ENCODE data around the gene UACA.
"Not testable (repeated sequence)": the region's sequence is repeated elsewhere in the genome, so short reads cannot be mapped to it uniquely, and the experiment has no call there.

Gene UACA

DNA sequence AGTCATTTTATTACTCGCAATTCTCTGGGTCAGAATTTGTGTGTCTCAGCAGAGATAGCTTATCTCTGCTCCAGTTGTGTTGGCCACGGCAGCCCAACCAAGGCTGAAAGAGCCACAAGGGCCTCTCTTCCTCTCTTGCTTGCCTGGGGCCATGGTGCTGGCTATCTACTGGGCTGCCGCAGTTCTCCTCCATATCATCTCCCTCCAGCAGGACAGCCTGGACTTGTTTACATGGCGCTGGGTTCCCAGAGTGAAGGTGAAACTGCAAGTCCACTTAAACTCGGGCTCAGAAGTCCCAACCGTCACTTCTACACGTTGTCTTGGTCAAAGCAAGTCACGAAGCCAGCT lies 134.8 kb downstream of the UACA start:
- no peaks in the 10 kb centered on the region for H3K36me3 ChIP-seq (ENCODE audit: control insufficient read depth, low read depth, low read length)
- no peak overlapping the region for H3K27ac ChIP-seq (ENCODE audit: low read length)
- H3K4me1 ChIP-seq (ENCODE audit: control insufficient read depth, low read depth, low read length) = peaks cover 31% of the 10 kb centered on the region
- no peak overlapping the region for H3K9ac ChIP-seq (ENCODE audit: low read length)
- H3K4me3 ChIP-seq (ENCODE audit: low read length) = no peak overlapping the region
- no peaks in the 10 kb centered on the region for H3K9me3 ChIP-seq (ENCODE audit: control insufficient read depth, low read depth, low read length)
- H3K27me3 ChIP-seq (ENCODE audit: control insufficient read depth, insufficient read depth, low read length) = no peaks in the 10 kb centered on the region

DNA sequence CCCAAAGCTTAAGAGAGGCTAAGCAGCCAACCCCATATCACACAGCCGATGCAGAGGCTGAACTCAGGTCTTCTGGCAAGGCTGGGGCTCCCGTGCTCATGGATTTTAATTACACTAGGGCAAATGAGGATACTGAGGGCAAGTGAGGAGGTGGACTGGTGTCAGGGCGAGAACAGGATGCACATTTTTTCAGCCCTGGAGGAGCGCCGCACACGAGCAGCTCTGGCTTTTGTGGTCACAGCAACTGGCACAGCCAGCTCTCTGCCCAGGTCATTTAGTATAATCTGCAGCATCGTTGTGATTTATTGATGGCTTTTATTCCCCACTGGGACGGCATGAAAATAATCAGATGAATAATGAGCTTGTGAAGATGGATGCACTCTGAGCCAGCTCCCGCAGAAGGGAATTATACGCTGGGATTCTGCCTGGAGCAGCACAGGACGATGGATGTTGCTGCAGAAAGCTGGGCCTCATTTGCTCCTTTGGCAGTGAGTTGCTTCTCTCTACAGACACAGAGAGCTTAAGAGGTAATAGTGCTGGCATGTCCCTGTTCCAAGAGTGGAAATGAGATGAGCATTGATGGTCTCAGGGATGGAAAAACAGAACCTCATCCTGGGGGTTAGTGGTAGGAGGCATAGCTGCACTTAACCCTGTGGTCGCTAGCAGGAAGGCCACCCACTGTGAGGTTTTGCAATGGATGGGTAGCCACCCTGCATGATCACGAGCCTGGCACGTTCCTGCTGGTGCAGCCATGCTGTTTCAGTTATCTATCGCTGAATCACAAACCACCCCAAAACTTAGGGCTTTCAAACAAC lies 135.4 kb downstream of the UACA start:
- Histone ChIP-seq H3K9ac (ENCODE audit: low read length) (no peak overlapping the region), H3K27me3 (ENCODE audit: control insufficient read depth, insufficient read depth, low read length) (no peaks in the 10 kb centered on the region), H3K4me1 (ENCODE audit: control insufficient read depth, low read depth, low read length) (peaks cover 26% of the 10 kb centered on the region), H3K36me3 (ENCODE audit: control insufficient read depth, low read depth, low read length) (no peaks in the 10 kb centered on the region), H3K9me3 (ENCODE audit: control insufficient read depth, low read depth, low read length) (no peaks in the 10 kb centered on the region), H3K4me3 (ENCODE audit: low read length) (no peak overlapping the region), H3K27ac (ENCODE audit: low read length) (no peak overlapping the region)

DNA sequence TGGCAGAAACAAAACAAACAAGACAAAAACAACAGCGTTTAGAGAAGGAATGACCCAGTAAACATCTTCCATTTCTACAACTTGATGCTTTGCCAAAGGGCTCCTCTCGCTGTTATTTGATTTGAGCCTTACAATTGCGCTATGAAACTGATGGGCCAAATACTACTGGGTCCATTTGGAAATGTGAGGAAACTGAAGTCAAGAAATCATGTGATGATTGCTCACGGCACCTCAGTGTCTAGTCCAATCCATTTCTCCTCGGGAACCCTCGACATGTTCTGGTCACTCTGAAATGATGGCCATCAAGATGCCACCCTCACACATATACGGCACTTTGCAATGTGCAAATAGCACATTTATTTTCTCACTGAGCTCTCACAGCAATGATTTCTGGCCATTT lies 136.0 kb downstream of the UACA start:
- Histone ChIP-seq H3K9me3 (ENCODE audit: control insufficient read depth, low read depth, low read length) (peaks cover 5% of the 10 kb centered on the region), H3K4me1 (ENCODE audit: control insufficient read depth, low read depth, low read length) (peaks cover 20% of the 10 kb centered on the region), H3K4me3 (ENCODE audit: low read length) (no peak overlapping the region), H3K27ac (ENCODE audit: low read length) (no peak overlapping the region), H3K9ac (ENCODE audit: low read length) (no peak overlapping the region), H3K27me3 (ENCODE audit: control insufficient read depth, insufficient read depth, low read length) (no peaks in the 10 kb centered on the region), H3K36me3 (ENCODE audit: control insufficient read depth, low read depth, low read length) (no peaks in the 10 kb centered on the region)

DNA sequence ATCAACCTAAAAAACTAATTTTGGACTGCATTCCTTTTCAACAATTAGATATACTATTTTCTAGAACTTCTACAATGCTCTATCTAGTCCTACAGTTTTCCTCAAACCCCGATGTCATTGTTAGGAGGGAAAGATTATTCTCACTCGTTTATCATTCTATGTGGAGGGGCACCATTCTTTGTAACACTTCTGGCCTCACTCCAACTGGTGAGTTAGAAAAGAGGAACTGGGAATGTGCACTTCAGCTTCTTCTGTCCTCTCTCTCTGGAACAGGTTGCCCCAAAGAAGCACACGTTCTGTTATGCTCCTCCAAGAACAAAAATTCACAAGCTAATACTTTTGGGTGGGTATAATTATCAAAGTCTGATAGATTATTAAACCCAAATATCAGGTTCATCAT lies 137.9 kb downstream of the UACA start:
- H3K27ac ChIP-seq (ENCODE audit: low read length) = no peak overlapping the region
- peaks cover 8% of the 10 kb centered on the region for H3K9me3 ChIP-seq (ENCODE audit: control insufficient read depth, low read depth, low read length)
- peaks cover 5% of the 10 kb centered on the region for H3K4me1 ChIP-seq (ENCODE audit: control insufficient read depth, low read depth, low read length)
- no peak overlapping the region for H3K4me3 ChIP-seq (ENCODE audit: low read length)
- H3K27me3 ChIP-seq (ENCODE audit: control insufficient read depth, insufficient read depth, low read length) = no peaks in the 10 kb centered on the region
- no peaks in the 10 kb centered on the region for H3K36me3 ChIP-seq (ENCODE audit: control insufficient read depth, low read depth, low read length)
- H3K9ac ChIP-seq (ENCODE audit: low read length) = no peak overlapping the region

DNA sequence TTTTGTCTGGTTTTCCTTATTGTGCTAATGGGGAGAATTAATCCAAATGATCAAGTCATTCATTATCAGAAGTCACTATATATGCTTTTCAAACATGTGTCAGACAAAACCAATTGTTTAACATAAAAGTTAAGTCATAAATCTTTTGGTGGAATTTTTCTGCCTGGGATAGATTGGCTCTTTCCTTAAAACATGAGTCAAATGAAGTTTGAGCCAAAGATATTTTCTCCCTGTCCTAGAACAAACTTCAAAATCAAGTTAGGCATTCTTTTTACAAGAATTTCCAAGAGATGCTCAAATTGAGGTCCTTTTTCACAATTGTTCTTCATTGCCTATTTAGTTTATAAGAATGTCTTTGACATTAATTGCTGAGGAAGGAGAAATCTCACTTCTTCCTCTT lies 138.3 kb downstream of the UACA start:
- Histone ChIP-seq H3K36me3 (ENCODE audit: control insufficient read depth, low read depth, low read length) (no peaks in the 10 kb centered on the region), H3K9ac (ENCODE audit: low read length) (no peak overlapping the region), H3K4me1 (ENCODE audit: control insufficient read depth, low read depth, low read length) (peaks cover 5% of the 10 kb centered on the region), H3K4me3 (ENCODE audit: low read length) (no peak overlapping the region), H3K9me3 (ENCODE audit: control insufficient read depth, low read depth, low read length) (peaks cover 8% of the 10 kb centered on the region), H3K27me3 (ENCODE audit: control insufficient read depth, insufficient read depth, low read length) (no peaks in the 10 kb centered on the region), H3K27ac (ENCODE audit: low read length) (no peak overlapping the region)

DNA sequence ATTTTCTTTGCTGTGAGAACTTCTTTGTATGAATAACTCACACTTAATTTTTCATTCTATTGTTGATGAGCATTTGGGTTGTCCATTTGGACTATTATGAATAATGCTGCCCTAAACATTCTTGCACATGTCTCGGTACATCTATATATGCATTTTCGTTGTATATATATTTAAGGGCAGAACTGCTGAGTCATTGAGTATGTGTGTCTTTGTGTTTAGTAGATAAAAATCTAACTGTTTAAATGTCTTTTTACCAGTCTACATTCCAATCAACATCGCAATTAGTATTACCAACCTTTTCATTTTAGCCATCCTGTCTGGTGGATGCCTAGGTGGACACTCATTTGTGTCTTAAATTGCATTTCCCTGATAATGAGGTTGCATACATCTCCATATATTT lies 144.4 kb downstream of the UACA start:
- Histone ChIP-seq H3K27ac (ENCODE audit: low read length) (no peak overlapping the region), H3K27me3 (ENCODE audit: control insufficient read depth, insufficient read depth, low read length) (no peaks in the 10 kb centered on the region), H3K9ac (ENCODE audit: low read length) (no peak overlapping the region), H3K9me3 (ENCODE audit: control insufficient read depth, low read depth, low read length) (peaks cover 8% of the 10 kb centered on the region), H3K4me1 (ENCODE audit: control insufficient read depth, low read depth, low read length) (peaks cover 3% of the 10 kb centered on the region), H3K36me3 (ENCODE audit: control insufficient read depth, low read depth, low read length) (no peaks in the 10 kb centered on the region), H3K4me3 (ENCODE audit: low read length) (no peak overlapping the region)

DNA sequence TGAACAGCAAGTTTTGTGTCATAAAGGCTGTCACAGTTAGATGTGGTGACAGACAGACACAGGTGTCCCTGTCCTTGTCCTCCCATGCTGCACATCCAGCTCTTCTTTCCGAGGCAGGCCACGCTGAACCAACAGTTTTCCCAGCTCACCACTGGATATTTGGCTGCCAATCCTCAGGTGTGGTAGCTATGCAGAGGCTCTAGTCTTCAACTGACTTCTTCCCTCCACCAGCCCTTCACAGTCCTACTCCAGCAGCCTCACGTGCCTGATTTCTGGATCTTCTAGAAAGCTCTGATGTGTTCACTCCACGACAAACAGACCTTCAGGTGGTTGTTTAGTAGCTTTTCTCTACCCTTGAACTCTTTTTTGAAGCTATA lies 145.5 kb downstream of the UACA start:
- H3K9ac ChIP-seq (ENCODE audit: low read length) = no peak overlapping the region

DNA sequence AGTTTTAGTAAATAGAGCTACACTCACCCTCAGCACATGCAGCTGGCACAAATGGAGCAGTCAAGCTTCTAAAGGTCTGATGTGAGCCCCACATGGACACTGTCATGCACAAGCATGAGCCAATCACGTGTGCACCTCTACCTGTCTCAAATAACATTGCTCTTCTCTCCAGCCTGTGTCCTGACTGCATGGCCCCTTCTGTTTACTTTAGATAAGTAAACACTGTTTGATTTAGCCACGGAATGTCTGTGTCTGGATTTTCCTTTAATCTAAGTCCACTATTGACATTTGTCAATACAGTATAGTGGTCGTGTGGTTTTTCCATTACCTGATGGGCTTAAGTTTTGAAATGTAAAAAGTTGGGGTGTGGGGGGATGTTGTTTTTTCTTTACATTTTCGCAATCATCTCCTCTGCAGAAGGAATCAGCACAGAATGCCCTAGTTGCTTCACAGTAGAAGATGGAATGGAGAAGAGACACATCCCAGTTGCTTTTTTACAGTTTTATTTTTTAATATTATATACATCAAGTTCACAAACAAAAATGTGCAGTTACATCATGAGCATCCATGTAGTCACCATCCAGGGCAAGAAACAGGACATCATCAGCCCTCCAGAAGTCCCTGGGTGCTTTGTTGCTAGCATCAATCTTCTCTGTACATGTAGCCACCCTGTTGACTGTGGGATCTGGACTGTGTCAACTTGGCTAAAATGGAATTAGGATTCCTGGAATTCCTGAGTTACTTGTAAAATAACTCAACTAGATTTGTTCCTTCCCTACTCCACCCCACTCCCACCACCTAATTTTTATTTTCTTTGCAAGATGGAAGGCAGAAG lies 146.1 kb downstream of the UACA start:
- H3K4me1 ChIP-seq (ENCODE audit: control insufficient read depth, low read depth, low read length) = peaks cover 3% of the 10 kb centered on the region
- H3K4me3 ChIP-seq (ENCODE audit: low read length) = no peak overlapping the region
- no peak overlapping the region for H3K9ac ChIP-seq (ENCODE audit: low read length)
- no peaks in the 10 kb centered on the region for H3K27me3 ChIP-seq (ENCODE audit: control insufficient read depth, insufficient read depth, low read length)
- H3K27ac ChIP-seq (ENCODE audit: low read length) = no peak overlapping the region
- peaks cover 3% of the 10 kb centered on the region for H3K9me3 ChIP-seq (ENCODE audit: control insufficient read depth, low read depth, low read length)
- H3K36me3 ChIP-seq (ENCODE audit: control insufficient read depth, low read depth, low read length) = no peaks in the 10 kb centered on the region

More for the DNA sequence above, 145.5 kb downstream of the UACA start:
- Histone ChIP-seq H3K27ac (ENCODE audit: low read length) (no peak overlapping the region), H3K4me1 (ENCODE audit: control insufficient read depth, low read depth, low read length) (peaks cover 3% of the 10 kb centered on the region), H3K4me3 (ENCODE audit: low read length) (no peak overlapping the region), H3K9me3 (ENCODE audit: control insufficient read depth, low read depth, low read length) (peaks cover 8% of the 10 kb centered on the region), H3K36me3 (ENCODE audit: control insufficient read depth, low read depth, low read length) (no peaks in the 10 kb centered on the region), H3K27me3 (ENCODE audit: control insufficient read depth, insufficient read depth, low read length) (no peaks in the 10 kb centered on the region)

DNA sequence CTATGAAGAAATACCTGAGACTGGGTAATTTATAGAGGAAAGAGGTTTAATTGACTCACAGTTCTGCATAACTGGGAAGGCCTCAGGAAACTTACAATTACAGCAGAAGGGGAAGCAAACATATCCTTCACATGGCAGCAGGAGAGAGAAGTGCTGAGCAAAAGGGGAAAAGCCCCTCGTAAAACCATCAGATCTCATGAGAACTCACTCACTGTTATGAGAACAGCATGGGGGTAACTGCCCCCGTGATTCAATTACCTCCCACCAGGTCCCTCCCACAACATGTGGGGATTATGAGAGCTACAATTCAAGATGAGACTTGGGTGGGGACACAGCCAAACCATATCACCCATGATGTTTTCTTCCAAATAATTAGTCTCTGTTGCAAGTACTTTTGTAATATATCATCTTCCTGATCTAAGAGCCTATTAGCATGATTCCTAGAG lies 147.0 kb downstream of the UACA start:
- not testable (repeated sequence) for H3K4me3 ChIP-seq (ENCODE audit: low read length); H3K36me3 ChIP-seq (ENCODE audit: control insufficient read depth, low read depth, low read length); H3K27me3 ChIP-seq (ENCODE audit: control insufficient read depth, insufficient read depth, low read length); H3K9ac ChIP-seq (ENCODE audit: low read length); H3K9me3 ChIP-seq (ENCODE audit: control insufficient read depth, low read depth, low read length); H3K4me1 ChIP-seq (ENCODE audit: control insufficient read depth, low read depth, low read length); H3K27ac ChIP-seq (ENCODE audit: low read length)

DNA sequence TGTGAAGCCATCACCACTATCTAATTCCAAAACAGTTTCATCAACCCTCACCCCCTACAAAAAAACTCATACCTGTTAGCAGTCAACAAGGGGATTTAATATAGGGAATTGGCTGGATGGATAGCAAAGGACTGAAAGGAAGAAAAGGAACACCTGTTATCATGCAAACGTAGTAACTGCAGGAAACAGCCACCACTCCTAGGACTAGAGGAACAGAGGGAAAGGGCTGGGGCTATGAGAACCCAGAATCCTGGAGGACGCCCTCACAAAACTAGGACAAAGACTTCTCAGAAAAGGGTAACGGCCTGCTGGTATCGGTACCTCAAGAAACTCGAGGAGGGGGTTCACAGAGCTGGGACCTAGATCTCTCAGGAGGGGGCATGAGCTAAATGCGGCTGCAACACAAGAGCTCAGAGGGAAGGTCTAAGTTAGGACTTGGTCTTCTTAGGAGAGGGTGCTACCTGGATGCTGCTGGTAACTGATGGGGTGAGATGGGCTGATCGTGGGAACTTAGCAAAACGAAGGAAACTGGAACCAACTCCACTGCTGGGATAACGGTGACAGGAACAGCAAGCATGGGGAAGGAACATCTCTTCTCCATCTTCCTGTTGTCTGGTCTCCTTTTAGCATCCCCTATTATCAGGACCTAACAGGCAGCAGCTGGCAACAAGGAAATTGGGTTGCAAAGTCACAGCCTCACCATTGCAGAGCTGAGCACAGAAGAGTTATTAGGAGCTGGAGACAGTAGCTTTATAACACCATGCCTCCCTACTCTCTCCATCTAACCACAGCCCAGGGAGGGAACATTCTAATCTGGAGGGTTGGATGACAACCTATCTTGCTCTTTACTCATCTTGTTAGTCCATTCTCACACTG lies 147.7 kb downstream of the UACA start:
- Histone ChIP-seq H3K27ac (ENCODE audit: low read length) (no peak overlapping the region), H3K4me3 (ENCODE audit: low read length) (no peak overlapping the region), H3K27me3 (ENCODE audit: control insufficient read depth, insufficient read depth, low read length) (no peaks in the 10 kb centered on the region), H3K9ac (ENCODE audit: low read length) (no peak overlapping the region), H3K36me3 (ENCODE audit: control insufficient read depth, low read depth, low read length) (no peaks in the 10 kb centered on the region), H3K9me3 (ENCODE audit: control insufficient read depth, low read depth, low read length) (no peaks in the 10 kb centered on the region), H3K4me1 (ENCODE audit: control insufficient read depth, low read depth, low read length) (peaks cover 3% of the 10 kb centered on the region)

DNA sequence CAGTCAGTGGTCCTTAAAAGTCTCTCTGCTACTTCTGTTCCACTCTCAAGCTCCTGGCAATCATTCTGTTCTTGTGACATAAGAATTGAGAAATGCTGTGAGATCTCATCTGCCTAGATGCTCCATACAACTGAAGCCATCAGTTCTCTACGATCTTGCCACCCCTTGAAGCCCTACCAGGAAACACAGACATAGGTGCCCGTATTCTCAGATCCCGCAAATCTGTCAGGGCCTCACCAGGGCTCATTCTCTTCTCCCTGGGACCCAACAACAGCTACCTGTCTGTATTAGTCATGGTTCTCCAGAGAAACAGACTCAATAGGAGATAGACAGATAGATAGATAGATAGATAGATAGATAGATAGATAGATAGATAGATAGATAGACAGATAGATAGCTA lies 149.1 kb downstream of the UACA start:
- H3K9me3 ChIP-seq (ENCODE audit: control insufficient read depth, low read depth, low read length) = no peaks in the 10 kb centered on the region
- no peak overlapping the region for H3K9ac ChIP-seq (ENCODE audit: low read length)
- H3K27me3 ChIP-seq (ENCODE audit: control insufficient read depth, insufficient read depth, low read length) = no peaks in the 10 kb centered on the region
- peaks cover 3% of the 10 kb centered on the region for H3K4me1 ChIP-seq (ENCODE audit: control insufficient read depth, low read depth, low read length)
- no peaks in the 10 kb centered on the region for H3K36me3 ChIP-seq (ENCODE audit: control insufficient read depth, low read depth, low read length)
- no peak overlapping the region for H3K4me3 ChIP-seq (ENCODE audit: low read length)
- no peak overlapping the region for H3K27ac ChIP-seq (ENCODE audit: low read length)

Data from iPS-18a (cell line).